ENCODE measurements around the gene ATP2B1. TPM values are rescaled to one million over a fixed set of nuclear protein-coding genes. Genes with fewer than 3 reads are reported as not detected.

The ATP2B1 gene
- total RNA-seq, 1 experiment from 2014 or later = 20.6 TPM

DNA sequence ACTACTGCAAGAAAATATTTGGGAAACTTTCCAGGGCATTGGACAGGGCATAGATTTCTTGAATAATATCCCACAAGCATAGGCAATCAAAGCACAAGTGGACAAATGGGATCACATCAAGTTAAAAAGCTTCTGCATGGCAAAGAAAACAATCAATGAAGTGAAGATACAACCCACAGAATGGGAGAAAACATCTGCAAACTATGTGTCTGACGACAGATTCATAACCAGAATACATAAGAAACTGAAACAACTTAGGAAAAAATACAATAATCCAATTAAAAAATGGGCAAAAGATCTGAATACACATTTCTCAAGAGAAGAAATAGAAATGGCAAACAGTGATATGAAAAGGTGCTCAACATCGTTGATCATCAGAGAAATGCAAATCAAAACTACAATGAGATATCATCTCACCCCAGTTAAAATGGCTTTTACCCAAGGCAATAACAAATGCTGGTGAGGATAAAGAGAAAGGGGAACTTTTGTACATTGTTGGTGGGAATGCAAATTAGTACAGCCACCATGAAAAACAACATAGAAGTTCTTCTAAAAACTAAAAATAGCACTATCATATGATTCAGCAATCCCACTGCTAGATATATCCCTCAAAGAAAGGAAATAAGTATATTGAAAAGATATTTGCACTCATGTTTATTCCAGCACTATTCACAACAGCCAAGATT is 33.8 kb upstream of the ATP2B1 start:
- Histone ChIP-seq H3K18ac (ENCODE audit: insufficient read length, low read depth, low read length) (no peak overlapping the region), H4K91ac (ENCODE audit: insufficient read length, low read depth, low read length) (no peak overlapping the region), H3K9me3 (ENCODE audit: control insufficient read depth, low read depth, low read length) (no peaks in the 10 kb centered on the region), H3K79me1 (ENCODE audit: insufficient read depth, low read depth, low read length, poor library complexity, severe bottlenecking) (no peaks in the 10 kb centered on the region), H2AK5ac (ENCODE audit: insufficient read length, low read length) (no peak overlapping the region), H3K4me1 (ENCODE audit: insufficient read depth, low read length) (no peaks in the 10 kb centered on the region), H3K23me2 (ENCODE audit: insufficient read length, low read depth, low read length, poor library complexity, severe bottlenecking) (no peaks in the 10 kb centered on the region), H4K20me1 (ENCODE audit: control insufficient read depth, insufficient read depth, insufficient read length) (no peaks in the 10 kb centered on the region), H3K23ac (ENCODE audit: insufficient read length, low read depth, low read length) (no peak overlapping the region), H3K14ac (ENCODE audit: insufficient read depth, low read length) (no peak overlapping the region), H3K9ac (ENCODE audit: extremely low read depth, insufficient read length, low read length) (no peak overlapping the region), H2BK15ac (ENCODE audit: low read depth, low read length) (no peak overlapping the region), H3K4me2 (ENCODE audit: insufficient read depth, insufficient read length, low read length) (no peak overlapping the region), H4K8ac (replicated peaks; ENCODE audit: insufficient read length, low read depth, low read length) (no peak overlapping the region), H4K5ac (ENCODE audit: insufficient read length, low read depth, low read length) (no peak overlapping the region), H3K27ac (ENCODE audit: insufficient read length, low read depth, low read length) (no peak overlapping the region), H3K56ac (ENCODE audit: insufficient read length, low read depth, low read length) (no peak overlapping the region), H2BK120ac (ENCODE audit: low read depth, low read length, poor library complexity, severe bottlenecking) (no peak overlapping the region), H3K79me2 (ENCODE audit: insufficient read depth, low read length) (no peaks in the 10 kb centered on the region), H3K27me3 (ENCODE audit: insufficient read depth, low read length) (no peaks in the 10 kb centered on the region), H3T11ph (ENCODE audit: low read length) (no peak overlapping the region), H2AFZ (ENCODE audit: low read length) (no peak overlapping the region), H2BK20ac (ENCODE audit: low read depth, low read length, poor library complexity, severe bottlenecking) (no peak overlapping the region), H3K4ac (ENCODE audit: low read depth, low read length) (no peak overlapping the region), H2BK5ac (ENCODE audit: insufficient read length, low read length) (no peak overlapping the region), H2BK12ac (ENCODE audit: insufficient read length, low read depth, low read length) (no peak overlapping the region)
- TF ChIP-seq, protein P1, sequence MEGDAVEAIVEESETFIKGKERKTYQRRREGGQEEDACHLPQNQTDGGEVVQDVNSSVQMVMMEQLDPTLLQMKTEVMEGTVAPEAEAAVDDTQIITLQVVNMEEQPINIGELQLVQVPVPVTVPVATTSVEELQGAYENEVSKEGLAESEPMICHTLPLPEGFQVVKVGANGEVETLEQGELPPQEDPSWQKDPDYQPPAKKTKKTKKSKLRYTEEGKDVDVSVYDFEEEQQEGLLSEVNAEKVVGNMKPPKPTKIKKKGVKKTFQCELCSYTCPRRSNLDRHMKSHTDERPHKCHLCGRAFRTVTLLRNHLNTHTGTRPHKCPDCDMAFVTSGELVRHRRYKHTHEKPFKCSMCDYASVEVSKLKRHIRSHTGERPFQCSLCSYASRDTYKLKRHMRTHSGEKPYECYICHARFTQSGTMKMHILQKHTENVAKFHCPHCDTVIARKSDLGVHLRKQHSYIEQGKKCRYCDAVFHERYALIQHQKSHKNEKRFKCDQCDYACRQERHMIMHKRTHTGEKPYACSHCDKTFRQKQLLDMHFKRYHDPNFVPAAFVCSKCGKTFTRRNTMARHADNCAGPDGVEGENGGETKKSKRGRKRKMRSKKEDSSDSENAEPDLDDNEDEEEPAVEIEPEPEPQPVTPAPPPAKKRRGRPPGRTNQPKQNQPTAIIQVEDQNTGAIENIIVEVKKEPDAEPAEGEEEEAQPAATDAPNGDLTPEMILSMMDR (conservative IDR thresholded peaks at IDR 0.05) = no peak
- peaks cover 10% of the 10 kb centered on the region in 2 experiments; a peak in 4 of 5 replicates for H3K9me3 Mint-ChIP-seq
- H3K27ac Mint-ChIP-seq = no peak overlapping the region
- H3K27me3 Mint-ChIP-seq (ENCODE audit: low read depth) = no peaks in the 10 kb centered on the region
- H3K4me1 Mint-ChIP-seq = no peaks in the 10 kb centered on the region
- H3K4me3 Mint-ChIP-seq = no peak overlapping the region
- WGBS (ENCODE audit: extremely low coverage, insufficient read length, low lambda C conversion rate) = no CpG with 5 or more reads among the region's 2 CpGs
- H3K36me3 Mint-ChIP-seq (ENCODE audit: insufficient read depth in 1 of 3, low read depth in 3 of 3) = peaks cover 0 to 8% (median 0%) of the 10 kb centered on the region in 3 experiments; a peak in 3 of 7 replicates
- DNase-seq = no peak
